ENCODE results near the gene RBM17. TPM values are rescaled to one million over a fixed set of nuclear protein-coding genes. Genes with fewer than 3 reads are reported as not detected.

RBM17 gene
- total and polyA plus RNA-seq, 10 of the 15 experiments (the other 5 are each of a cell fraction or from before 2014, with no cell fraction given) = 28.4 to 181 (median 83.9) TPM

DNA sequence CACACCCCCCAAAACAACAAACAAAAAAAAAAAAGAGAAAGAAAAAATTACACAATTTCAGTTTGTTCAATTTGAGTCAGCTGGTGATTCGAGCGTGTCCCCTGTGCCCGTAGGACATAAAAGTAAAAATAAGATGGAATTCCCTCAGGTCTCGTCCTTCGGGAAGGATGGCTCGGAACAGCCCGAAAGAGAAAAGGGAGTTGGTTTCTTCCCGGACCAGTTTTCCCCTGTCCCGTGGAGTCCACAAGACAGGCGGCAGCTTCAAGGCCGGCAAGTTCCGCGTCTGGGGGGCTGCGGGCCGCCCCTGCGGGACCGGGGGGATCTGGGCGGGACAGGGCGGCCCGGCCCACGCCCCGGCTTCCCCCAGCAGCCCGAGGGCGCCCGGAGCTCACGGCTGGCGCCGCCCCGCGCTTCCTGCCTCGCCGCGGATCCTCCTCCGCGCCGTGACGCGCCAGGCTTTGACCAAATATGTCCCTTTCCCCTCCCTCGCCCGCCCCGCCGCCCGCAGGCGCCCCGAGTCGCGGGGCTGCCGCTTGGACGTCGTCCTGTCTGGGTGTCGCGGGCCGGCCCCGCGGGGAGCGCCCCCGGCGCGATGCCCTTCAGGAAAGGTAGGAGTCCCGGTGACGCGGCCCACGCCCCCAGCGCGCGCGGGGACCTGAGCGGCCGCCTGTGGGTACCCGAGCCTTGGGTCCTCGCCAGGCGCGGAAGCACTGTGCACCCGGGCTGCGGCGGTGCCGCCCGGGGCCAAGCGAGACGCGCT lies 55.8 kb downstream of the RBM17 start (continued):
- no peak for TF ChIP-seq CBX3 (IDR thresholded peaks at IDR 0.05; ENCODE audit: borderline replicate concordance, low read depth)
- no peak for TF ChIP-seq RAD51 (IDR thresholded peaks at IDR 0.05)
- TF ChIP-seq FOS (IDR thresholded peaks at IDR 0.05; ENCODE audit: borderline replicate concordance, extremely low read depth, insufficient read length) = no peak
- peak; percentile 92 for TF ChIP-seq LARP7 (IDR thresholded peaks at IDR 0.05)
- TF ChIP-seq, protein P1, sequence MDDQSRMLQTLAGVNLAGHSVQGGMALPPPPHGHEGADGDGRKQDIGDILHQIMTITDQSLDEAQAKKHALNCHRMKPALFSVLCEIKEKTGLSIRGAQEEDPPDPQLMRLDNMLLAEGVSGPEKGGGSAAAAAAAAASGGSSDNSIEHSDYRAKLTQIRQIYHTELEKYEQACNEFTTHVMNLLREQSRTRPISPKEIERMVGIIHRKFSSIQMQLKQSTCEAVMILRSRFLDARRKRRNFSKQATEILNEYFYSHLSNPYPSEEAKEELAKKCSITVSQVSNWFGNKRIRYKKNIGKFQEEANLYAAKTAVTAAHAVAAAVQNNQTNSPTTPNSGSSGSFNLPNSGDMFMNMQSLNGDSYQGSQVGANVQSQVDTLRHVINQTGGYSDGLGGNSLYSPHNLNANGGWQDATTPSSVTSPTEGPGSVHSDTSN (IDR thresholded peaks at IDR 0.05; ENCODE audit: insufficient replicate concordance, low read depth, low read length) = no peak
- TF ChIP-seq SIX5 (IDR thresholded peaks at IDR 0.05; ENCODE audit: low read depth, low read length, severe bottlenecking) = no peak

DNA sequence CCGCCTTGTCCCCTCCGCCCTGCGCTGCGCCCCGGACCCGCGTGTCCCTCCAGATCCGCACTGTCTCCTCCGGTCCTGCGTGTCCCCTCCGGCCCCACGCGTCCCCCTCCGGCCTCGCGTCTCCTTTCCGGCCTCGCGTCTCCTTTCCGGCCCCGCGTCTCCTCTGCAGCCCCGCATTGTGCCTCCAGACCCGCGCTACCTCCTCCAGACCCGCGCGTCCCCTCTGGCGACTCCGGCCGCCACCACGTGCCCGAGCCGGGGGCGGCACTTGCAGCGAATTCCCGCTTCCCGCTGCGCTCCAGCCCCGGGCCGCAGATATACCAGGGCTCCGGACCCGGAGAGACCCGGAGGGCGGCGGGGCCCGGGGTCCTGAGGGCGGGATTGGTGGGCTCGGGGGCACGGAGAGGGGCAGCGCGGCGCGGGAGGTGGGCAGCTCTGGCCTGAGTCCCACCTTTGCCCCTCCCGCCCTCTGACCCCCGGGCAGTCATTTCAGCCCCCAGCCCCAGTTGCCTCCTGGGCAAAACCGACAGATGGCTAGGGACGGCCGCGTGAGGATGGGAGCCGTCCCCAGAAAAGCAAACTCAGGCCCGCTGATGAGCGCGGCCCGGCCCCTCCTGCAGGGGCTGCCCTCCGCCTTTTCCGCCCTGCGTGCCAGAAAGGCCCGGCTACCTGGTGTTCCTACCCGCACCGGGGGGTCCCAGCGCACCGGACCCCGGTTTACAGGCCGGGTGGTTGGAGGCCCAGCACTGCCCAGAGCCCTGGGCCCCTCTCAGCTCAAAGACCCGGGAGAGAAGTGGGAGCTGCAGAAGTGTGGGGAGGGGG lies 56.5 kb downstream of the RBM17 start:
- Histone ChIP-seq H3K9ac (ENCODE audit: control insufficient read depth, insufficient read depth, low read length) (peak overlapping the region; percentile 68), H3K27me3 (replicated peaks in 1 of 2; ENCODE audit: control insufficient read depth in 2 of 2, insufficient read depth in 2 of 2, low read length in 1 of 2) (no peaks in the 10 kb centered on the region), H3K9me3 (replicated peaks; ENCODE audit: control insufficient read depth, insufficient read depth, low read length) (no peaks in the 10 kb centered on the region), H3K36me3 (ENCODE audit: control insufficient read depth in 2 of 2, insufficient read depth in 2 of 2, low read length in 1 of 2) (no peaks in the 10 kb centered on the region), H4K20me1 (ENCODE audit: control insufficient read depth, insufficient read depth) (no peaks in the 10 kb centered on the region), H3K79me2 (ENCODE audit: control insufficient read depth, insufficient read depth, low read length) (peaks cover 12% of the 10 kb centered on the region; the same call in 1 of the 2 replicates), H3K4me1 (ENCODE audit: control insufficient read depth, insufficient read depth, low read length) (peaks cover 43% of the 10 kb centered on the region), H3K27ac (ENCODE audit: control insufficient read depth, insufficient read depth) (peak overlapping the region; percentile 67; the same call in 1 of the 2 replicates), H3K4me2 (ENCODE audit: control insufficient read depth, insufficient read depth) (peak overlapping the region; percentile 91), H2AFZ (ENCODE audit: control insufficient read depth, low read depth, low read length) (peak overlapping the region; percentile 88), H3K4me3 (peak overlapping the region; percentile 88)
- intact Hi-C loops (cut with micrococcal nuclease; ENCODE audit: unreplicated experiment) = no loop called here
- no peak for FAIRE-seq
- in situ Hi-C loops (cut with MboI) = no loop called here
- ATAC-seq = peak; percentile 16
- no peak for DNase-seq (ENCODE audit: low read depth, low spot score)
- BruUV-seq (replicated peaks) = no TSS peak
- ChIA-PET POLR2A (interaction anchor here (1.0 to 1.5 kb wide), 4 partner anchors 9 to 302 kb away, joined by 3 to 10 read pairs (median 4); no protein-coding TSS in a partner anchor), SMC1A (ENCODE audit: uncharacterized antibody, unreplicated experiment) (interaction anchor here (1.1 to 1.5 kb wide), 4 partner anchors 16 to 256 kb away, joined by 3 to 4 read pairs (median 4); no protein-coding TSS in a partner anchor), RAD21 (ENCODE audit: unreplicated experiment) (interaction anchor here (1.0 to 8.1 kb wide), 5 partner anchors 9 to 256 kb away, joined by 3 to 69 read pairs (median 4); no protein-coding TSS in a partner anchor), CTCF (interaction anchor here (1.0 to 1.1 kb wide), 3 partner anchors 9 to 256 kb away, joined by 3 to 6 read pairs (median 3); no protein-coding TSS in a partner anchor)
- 13% methylated on average over 53 of the region's 76 CpGs for WGBS (ENCODE audit: insufficient coverage, insufficient replicate concordance, low lambda C conversion rate, missing lambda C conversion rate)
- TF ChIP-seq, protein P2, sequence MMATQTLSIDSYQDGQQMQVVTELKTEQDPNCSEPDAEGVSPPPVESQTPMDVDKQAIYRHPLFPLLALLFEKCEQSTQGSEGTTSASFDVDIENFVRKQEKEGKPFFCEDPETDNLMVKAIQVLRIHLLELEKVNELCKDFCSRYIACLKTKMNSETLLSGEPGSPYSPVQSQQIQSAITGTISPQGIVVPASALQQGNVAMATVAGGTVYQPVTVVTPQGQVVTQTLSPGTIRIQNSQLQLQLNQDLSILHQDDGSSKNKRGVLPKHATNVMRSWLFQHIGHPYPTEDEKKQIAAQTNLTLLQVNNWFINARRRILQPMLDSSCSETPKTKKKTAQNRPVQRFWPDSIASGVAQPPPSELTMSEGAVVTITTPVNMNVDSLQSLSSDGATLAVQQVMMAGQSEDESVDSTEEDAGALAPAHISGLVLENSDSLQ (IDR thresholded peaks at IDR 0.05) = no peak
- TF ChIP-seq, protein P3, sequence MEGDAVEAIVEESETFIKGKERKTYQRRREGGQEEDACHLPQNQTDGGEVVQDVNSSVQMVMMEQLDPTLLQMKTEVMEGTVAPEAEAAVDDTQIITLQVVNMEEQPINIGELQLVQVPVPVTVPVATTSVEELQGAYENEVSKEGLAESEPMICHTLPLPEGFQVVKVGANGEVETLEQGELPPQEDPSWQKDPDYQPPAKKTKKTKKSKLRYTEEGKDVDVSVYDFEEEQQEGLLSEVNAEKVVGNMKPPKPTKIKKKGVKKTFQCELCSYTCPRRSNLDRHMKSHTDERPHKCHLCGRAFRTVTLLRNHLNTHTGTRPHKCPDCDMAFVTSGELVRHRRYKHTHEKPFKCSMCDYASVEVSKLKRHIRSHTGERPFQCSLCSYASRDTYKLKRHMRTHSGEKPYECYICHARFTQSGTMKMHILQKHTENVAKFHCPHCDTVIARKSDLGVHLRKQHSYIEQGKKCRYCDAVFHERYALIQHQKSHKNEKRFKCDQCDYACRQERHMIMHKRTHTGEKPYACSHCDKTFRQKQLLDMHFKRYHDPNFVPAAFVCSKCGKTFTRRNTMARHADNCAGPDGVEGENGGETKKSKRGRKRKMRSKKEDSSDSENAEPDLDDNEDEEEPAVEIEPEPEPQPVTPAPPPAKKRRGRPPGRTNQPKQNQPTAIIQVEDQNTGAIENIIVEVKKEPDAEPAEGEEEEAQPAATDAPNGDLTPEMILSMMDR (IDR thresholded peaks at IDR 0.05 in 2 of 3, conservative IDR thresholded peaks at IDR 0.05 in 1 of 3; ENCODE audit: control insufficient read depth in 2 of 3, extremely low read depth in 1 of 3, insufficient read depth in 1 of 3, low read depth in 3 of 3, low read length in 3 of 3) = 0 out of 6 replicates have a peak, but pooled peaks of 1 of the 3 experiments have one; percentile 0
- TF ChIP-seq MXI1 (IDR thresholded peaks at IDR 0.05; ENCODE audit: low read depth, low read length) (0 out of 2 replicates have a peak, but pooled peaks have one; percentile 17), PML (IDR thresholded peaks at IDR 0.05; ENCODE audit: low read length) (no peak), GATAD2B (conservative IDR thresholded peaks at IDR 0.05; ENCODE audit: low read depth) (0 out of 2 replicates have a peak, but pooled peaks have one; percentile 24), MYC (IDR thresholded peaks at IDR 0.05; ENCODE audit: insufficient read depth, insufficient read length, insufficient replicate concordance, low read length, severe bottlenecking) (no peak), LARP7 (IDR thresholded peaks at IDR 0.05) (peak; percentile 59; the same call in 1 of the 2 replicates), BHLHE40 (IDR thresholded peaks at IDR 0.05; ENCODE audit: borderline replicate concordance in 1 of 2, low read depth in 2 of 2, low read length in 1 of 2) (peak in 1 of 2 experiments; percentile 61; a peak in 1 of 4 replicates), BMI1 (IDR thresholded peaks at IDR 0.05; ENCODE audit: borderline replicate concordance) (no peak)
